ENCODE results near the gene SH3RF3. TPM values are rescaled to one million over a fixed set of nuclear protein-coding genes. Genes with fewer than 3 reads are reported as not detected.

SH3RF3 gene
- total and polyA plus RNA-seq, 2 of the 13 experiments (the other 11 are each of a cell fraction or from before 2014, with no cell fraction given) = 0.04 TPM; not detected in 1

DNA sequence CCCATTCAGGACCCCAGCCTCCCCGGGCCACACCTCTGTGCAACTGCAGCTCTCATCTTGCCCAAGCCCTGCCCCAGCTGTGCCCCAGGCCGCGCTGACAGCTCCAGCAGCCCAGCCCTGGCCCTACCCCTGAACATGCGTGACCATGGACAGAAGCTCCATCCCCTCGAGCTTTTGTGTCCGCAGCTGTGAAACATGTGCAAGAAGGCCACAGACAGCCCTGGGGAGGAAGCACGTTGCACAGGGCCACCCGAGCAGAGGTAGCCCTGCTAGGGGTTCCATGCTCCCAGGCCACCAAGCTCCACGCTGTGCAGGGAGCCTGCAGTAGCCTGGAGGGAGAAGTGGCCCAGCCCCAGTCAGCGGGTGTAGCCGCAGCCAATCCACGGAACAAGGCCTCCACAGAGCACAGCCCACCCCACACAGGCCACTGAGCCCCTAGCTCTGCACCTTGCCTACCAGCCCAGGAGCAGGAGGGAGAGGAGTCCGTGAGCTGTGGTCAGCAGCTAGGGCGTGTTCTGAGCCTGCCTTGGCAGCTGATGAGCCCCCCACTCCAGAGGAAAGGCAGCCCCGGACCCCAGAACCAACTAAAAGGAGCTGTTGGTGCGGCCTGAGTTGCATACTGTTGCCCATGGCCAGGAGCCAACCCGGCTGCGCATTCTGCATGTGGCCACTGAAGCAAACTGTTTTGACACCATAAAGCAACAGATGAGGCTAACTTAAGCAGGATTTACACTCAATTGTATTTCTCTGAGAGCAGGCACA, 300.7 kb downstream of the SH3RF3 start:
- FAIRE-seq (no peak), ATAC-seq (peak; percentile 15), DNase-seq (ENCODE audit: low spot score) (no peak)
- no peak overlapping the region for H3K4me2 ChIP-seq (ENCODE audit: low read depth, low read length)
- no peaks in the 10 kb centered on the region for H3K79me2 ChIP-seq (ENCODE audit: insufficient read depth, low read length)
- no peak overlapping the region for H3K27ac ChIP-seq (ENCODE audit: extremely low read length, insufficient read depth, low read length)
- H2AFZ ChIP-seq (ENCODE audit: low read length) = no peak overlapping the region
- TF ChIP-seq SOX13 (IDR thresholded peaks at IDR 0.05) (no peak), SOX13 (CRISPR knock-in tag; conservative IDR thresholded peaks at IDR 0.05 in 1 of 2, IDR thresholded peaks at IDR 0.05 in 1 of 2) (no peak), ZKSCAN8 (CRISPR knock-in tag; IDR thresholded peaks at IDR 0.05; ENCODE audit: borderline replicate concordance) (no peak), ZNF766 (CRISPR knock-in tag; IDR thresholded peaks at IDR 0.05; ENCODE audit: borderline replicate concordance) (no peak), ZNF274 (CRISPR knock-in tag; IDR thresholded peaks at IDR 0.05) (no peak)
- TF ChIP-seq, protein P1, sequence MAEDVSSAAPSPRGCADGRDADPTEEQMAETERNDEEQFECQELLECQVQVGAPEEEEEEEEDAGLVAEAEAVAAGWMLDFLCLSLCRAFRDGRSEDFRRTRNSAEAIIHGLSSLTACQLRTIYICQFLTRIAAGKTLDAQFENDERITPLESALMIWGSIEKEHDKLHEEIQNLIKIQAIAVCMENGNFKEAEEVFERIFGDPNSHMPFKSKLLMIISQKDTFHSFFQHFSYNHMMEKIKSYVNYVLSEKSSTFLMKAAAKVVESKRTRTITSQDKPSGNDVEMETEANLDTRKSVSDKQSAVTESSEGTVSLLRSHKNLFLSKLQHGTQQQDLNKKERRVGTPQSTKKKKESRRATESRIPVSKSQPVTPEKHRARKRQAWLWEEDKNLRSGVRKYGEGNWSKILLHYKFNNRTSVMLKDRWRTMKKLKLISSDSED (CRISPR knock-in tag; IDR thresholded peaks at IDR 0.05) = no peak
- H3K27me3 ChIP-seq (ENCODE audit: control insufficient read depth in 1 of 2, insufficient read depth in 2 of 2, low read length in 2 of 2) = peaks cover 4 to 5% of the 10 kb centered on the region in 2 experiments; a peak in 3 of 5 replicates
- no peaks in the 10 kb centered on the region for H3K9me3 ChIP-seq (ENCODE audit: low read length)
- in situ Hi-C loops (cut with HindIII; ENCODE audit: extremely low pct_ligation_motif_present, low pct_unique_long_range_greater_than_20kb) = no loop called here
- H3K36me3 ChIP-seq (replicated peaks in 1 of 2; ENCODE audit: control insufficient read depth in 1 of 2, insufficient read depth in 2 of 2, low read length in 2 of 2) = no peaks in the 10 kb centered on the region
- ChIA-PET POLR2A (no interaction called here), CTCF (ENCODE audit: low intra/inter-chr PET ratio, low total read pairs) (no interaction called here)
- H4K20me1 ChIP-seq (ENCODE audit: insufficient read depth, low read length) = no peaks in the 10 kb centered on the region
- H3K4me3 ChIP-seq (replicated peaks in 1 of 3; ENCODE audit: insufficient read depth in 1 of 3, low read depth in 2 of 3, low read length in 3 of 3) = no peak overlapping the region
- intact Hi-C loops (cut with micrococcal nuclease; ENCODE audit: unreplicated experiment) = no loop called here
- BruUV-seq (replicated peaks) = no TSS peak
- no peaks in the 10 kb centered on the region for H3K4me1 ChIP-seq (ENCODE audit: insufficient read depth, low read length)
- WGBS (ENCODE audit: low lambda C conversion rate) = 60% methylated on average over 13 of the region's 18 CpGs
- H3K9ac ChIP-seq (ENCODE audit: insufficient read depth, low read depth, low read length) = no peak overlapping the region

DNA sequence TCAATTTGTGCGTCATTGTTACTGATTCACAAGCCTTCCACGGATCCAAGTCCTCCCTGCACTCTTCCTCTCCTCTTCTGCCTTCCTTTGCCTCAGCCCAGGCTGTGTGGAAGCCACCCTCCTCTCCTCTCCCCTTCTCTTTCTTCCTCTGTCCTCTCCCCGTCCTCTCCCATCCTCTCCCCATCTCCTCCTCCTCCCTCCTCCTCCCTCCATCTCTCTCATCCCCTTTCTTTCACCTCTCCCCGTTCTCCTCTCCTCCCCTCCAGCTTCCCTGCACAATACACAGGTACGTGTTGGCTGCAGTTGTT, 301.3 kb downstream of the SH3RF3 start:
- Histone ChIP-seq H3K79me2 (ENCODE audit: insufficient read depth, low read length) (no peaks in the 10 kb centered on the region), H3K4me2 (ENCODE audit: low read depth, low read length) (no peak overlapping the region), H3K4me1 (ENCODE audit: insufficient read depth, low read length) (no peaks in the 10 kb centered on the region), H3K9ac (ENCODE audit: insufficient read depth, low read depth, low read length) (no peak overlapping the region), H3K4me3 (replicated peaks in 1 of 3; ENCODE audit: insufficient read depth in 1 of 3, low read depth in 2 of 3, low read length in 3 of 3) (no peak overlapping the region), H2AFZ (ENCODE audit: low read length) (no peak overlapping the region), H3K36me3 (replicated peaks in 1 of 2; ENCODE audit: control insufficient read depth in 1 of 2, insufficient read depth in 2 of 2, low read length in 2 of 2) (no peaks in the 10 kb centered on the region), H4K20me1 (ENCODE audit: insufficient read depth, low read length) (no peaks in the 10 kb centered on the region), H3K9me3 (ENCODE audit: low read length) (no peaks in the 10 kb centered on the region), H3K27ac (ENCODE audit: extremely low read length, insufficient read depth, low read length) (no peak overlapping the region), H3K27me3 (ENCODE audit: control insufficient read depth in 1 of 2, insufficient read depth in 2 of 2, low read length in 2 of 2) (peaks cover 4 to 5% of the 10 kb centered on the region in 2 experiments; a peak in 3 of 5 replicates)
- ChIA-PET POLR2A (no interaction called here), CTCF (ENCODE audit: low intra/inter-chr PET ratio, low total read pairs) (no interaction called here)
- intact Hi-C loops (cut with micrococcal nuclease; ENCODE audit: unreplicated experiment) (no loop called here), in situ Hi-C loops (cut with HindIII; ENCODE audit: extremely low pct_ligation_motif_present, low pct_unique_long_range_greater_than_20kb) (no loop called here)
- WGBS (ENCODE audit: low lambda C conversion rate) = 5% methylated on average over 5 of the region's 5 CpGs
- DNase-seq (ENCODE audit: low spot score) (no peak), ATAC-seq (no peak), FAIRE-seq (no peak)
- TF ChIP-seq THAP11 (CRISPR knock-in tag; IDR thresholded peaks at IDR 0.05) = no peak
- no peak for TF ChIP-seq PHF21A (CRISPR knock-in tag; IDR thresholded peaks at IDR 0.05)
- peak; percentile 29 for TF ChIP-seq PCBP2 (optimal IDR thresholded peaks at IDR 0.05; ENCODE audit: low read depth, low read length, poor library complexity, severe bottlenecking)
- no peak for TF ChIP-seq TBP (CRISPR knock-in tag; IDR thresholded peaks at IDR 0.05)
- TF ChIP-seq PRMT3 (CRISPR knock-in tag; IDR thresholded peaks at IDR 0.05; ENCODE audit: borderline replicate concordance, low read depth) = no peak
- TF ChIP-seq, protein P2, sequence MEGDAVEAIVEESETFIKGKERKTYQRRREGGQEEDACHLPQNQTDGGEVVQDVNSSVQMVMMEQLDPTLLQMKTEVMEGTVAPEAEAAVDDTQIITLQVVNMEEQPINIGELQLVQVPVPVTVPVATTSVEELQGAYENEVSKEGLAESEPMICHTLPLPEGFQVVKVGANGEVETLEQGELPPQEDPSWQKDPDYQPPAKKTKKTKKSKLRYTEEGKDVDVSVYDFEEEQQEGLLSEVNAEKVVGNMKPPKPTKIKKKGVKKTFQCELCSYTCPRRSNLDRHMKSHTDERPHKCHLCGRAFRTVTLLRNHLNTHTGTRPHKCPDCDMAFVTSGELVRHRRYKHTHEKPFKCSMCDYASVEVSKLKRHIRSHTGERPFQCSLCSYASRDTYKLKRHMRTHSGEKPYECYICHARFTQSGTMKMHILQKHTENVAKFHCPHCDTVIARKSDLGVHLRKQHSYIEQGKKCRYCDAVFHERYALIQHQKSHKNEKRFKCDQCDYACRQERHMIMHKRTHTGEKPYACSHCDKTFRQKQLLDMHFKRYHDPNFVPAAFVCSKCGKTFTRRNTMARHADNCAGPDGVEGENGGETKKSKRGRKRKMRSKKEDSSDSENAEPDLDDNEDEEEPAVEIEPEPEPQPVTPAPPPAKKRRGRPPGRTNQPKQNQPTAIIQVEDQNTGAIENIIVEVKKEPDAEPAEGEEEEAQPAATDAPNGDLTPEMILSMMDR (CRISPR knock-in tag; IDR thresholded peaks at IDR 0.05) = no peak
- BruUV-seq (replicated peaks) = no TSS peak
